ENCODE data around the gene FBH1. TPM values are rescaled to one million over a fixed set of nuclear protein-coding genes. Genes with fewer than 3 reads are reported as not detected.
"Not testable (repeated sequence)": the region's sequence is repeated elsewhere in the genome, so short reads cannot be mapped to it uniquely, and the experiment has no call there.

FBH1 gene
- total and polyA plus RNA-seq, 2 experiments from 2014 or later: 62.5 to 90.8 TPM

DNA sequence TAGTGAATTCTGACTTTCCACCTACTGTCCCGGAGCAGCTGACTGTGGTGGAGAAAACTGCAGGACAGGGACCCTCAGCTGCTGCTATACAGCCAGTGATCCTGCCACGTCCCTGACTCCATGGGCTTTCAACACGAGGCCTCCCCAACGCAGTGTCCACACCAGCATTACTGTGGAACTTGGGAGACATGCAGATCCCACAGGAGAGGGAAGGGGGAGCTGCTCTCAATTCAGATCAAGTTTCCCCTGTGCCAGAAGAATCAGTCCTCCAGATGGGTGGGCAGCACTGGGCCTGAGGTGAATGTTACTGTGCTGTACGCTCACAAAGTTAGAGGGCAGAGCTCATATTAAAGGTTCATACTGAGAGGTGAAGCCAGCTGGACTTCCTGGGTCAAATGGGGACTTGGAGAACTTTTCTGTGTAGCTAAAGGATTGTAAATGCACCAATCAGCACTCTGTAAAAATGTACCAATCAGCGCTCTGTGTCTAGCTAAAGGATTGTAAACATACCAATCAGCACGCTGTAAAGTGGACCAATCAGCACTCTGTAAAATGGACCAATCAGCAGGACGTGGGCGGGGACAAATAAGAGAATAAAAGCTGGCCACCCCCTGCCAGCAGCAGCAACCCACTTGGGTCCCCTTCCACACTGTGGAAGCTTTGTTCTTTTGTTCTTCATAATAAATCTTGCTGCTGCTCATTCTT is 26.9 kb upstream of the FBH1 start:
- TF ChIP-seq, protein P1, sequence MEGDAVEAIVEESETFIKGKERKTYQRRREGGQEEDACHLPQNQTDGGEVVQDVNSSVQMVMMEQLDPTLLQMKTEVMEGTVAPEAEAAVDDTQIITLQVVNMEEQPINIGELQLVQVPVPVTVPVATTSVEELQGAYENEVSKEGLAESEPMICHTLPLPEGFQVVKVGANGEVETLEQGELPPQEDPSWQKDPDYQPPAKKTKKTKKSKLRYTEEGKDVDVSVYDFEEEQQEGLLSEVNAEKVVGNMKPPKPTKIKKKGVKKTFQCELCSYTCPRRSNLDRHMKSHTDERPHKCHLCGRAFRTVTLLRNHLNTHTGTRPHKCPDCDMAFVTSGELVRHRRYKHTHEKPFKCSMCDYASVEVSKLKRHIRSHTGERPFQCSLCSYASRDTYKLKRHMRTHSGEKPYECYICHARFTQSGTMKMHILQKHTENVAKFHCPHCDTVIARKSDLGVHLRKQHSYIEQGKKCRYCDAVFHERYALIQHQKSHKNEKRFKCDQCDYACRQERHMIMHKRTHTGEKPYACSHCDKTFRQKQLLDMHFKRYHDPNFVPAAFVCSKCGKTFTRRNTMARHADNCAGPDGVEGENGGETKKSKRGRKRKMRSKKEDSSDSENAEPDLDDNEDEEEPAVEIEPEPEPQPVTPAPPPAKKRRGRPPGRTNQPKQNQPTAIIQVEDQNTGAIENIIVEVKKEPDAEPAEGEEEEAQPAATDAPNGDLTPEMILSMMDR (conservative IDR thresholded peaks at IDR 0.05; ENCODE audit: low read depth in 2 of 2): 0 out of 4 replicates have a peak, but pooled peaks of 1 of the 2 experiments have one; percentile 9
- not testable (repeated sequence) for DNase-seq (ENCODE audit: low spot score); H3F3A ChIP-seq (replicated peaks; ENCODE audit: low read depth); H3K27ac Mint-ChIP-seq; H3K4me3 ChIP-seq; H3K4me3 Mint-ChIP-seq; H3K27ac ChIP-seq (ENCODE audit: low read depth); H3K4me1 Mint-ChIP-seq; H3K9me2 ChIP-seq (ENCODE audit: insufficient read depth); H3K36me3 ChIP-seq (ENCODE audit: insufficient read depth); H4K20me1 ChIP-seq (replicated peaks; ENCODE audit: insufficient read depth); H3K9me3 Mint-ChIP-seq; H3K79me2 ChIP-seq (replicated peaks; ENCODE audit: insufficient read depth); ATAC-seq; H2AFZ ChIP-seq; H3K27me3 ChIP-seq (ENCODE audit: insufficient read depth); H3K4me2 ChIP-seq; H3K4me1 ChIP-seq (ENCODE audit: insufficient read depth); H3K27me3 Mint-ChIP-seq (ENCODE audit: insufficient read depth, low read depth, poor library complexity)
- peaks cover 33% of the 10 kb centered on the region for H3K36me3 Mint-ChIP-seq (ENCODE audit: low read depth)

DNA sequence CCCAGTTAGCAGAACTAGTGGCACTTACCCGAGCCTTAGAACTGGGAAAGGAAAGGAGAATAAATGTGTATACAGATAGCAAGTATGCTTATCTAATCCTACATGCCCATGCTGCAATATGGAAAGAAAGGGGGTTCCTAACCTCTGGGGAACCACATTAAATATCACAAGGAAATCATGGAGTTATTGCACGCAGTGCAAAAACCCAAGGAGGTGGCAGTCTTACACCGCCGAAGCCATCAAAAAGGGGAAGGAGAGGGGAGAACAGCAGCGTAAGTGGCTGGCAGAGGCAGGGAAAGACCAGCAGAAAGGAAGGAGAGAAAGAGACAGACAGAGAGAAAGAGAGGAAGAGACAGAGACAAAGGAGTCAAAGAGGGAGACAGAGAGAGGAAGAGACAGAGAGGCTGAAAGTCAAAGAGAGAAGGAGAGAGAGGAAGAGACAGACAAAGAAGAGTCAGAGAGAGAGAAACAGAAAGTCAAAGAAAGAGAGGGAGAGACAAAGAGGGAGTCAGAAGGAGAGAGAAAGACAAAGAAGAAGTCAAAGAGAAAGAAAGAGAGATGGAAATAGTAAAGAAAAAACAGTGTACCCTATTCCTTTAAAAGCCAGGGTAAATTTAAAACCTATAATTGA is 23.5 kb upstream of the FBH1 start:
- not testable (repeated sequence) for H3K27ac Mint-ChIP-seq; H3K27me3 Mint-ChIP-seq (ENCODE audit: insufficient read depth, low read depth, poor library complexity); H2AFZ ChIP-seq; H3K4me2 ChIP-seq; H4K20me1 ChIP-seq (replicated peaks; ENCODE audit: insufficient read depth); H3K36me3 ChIP-seq (ENCODE audit: insufficient read depth); H3F3A ChIP-seq (replicated peaks; ENCODE audit: low read depth); ATAC-seq; H3K27ac ChIP-seq (ENCODE audit: low read depth); DNase-seq (ENCODE audit: low spot score); H3K4me3 Mint-ChIP-seq; H3K9me2 ChIP-seq (ENCODE audit: insufficient read depth); H3K79me2 ChIP-seq (replicated peaks; ENCODE audit: insufficient read depth); H3K27me3 ChIP-seq (ENCODE audit: insufficient read depth); H3K4me1 ChIP-seq (ENCODE audit: insufficient read depth); H3K4me3 ChIP-seq
- Mint-ChIP-seq H3K36me3 (ENCODE audit: low read depth) (peaks cover 43% of the 10 kb centered on the region), H3K9me3 (peaks cover 21% of the 10 kb centered on the region), H3K4me1 (peaks cover 11% of the 10 kb centered on the region; the same call in 2 of the 3 replicates)

DNA sequence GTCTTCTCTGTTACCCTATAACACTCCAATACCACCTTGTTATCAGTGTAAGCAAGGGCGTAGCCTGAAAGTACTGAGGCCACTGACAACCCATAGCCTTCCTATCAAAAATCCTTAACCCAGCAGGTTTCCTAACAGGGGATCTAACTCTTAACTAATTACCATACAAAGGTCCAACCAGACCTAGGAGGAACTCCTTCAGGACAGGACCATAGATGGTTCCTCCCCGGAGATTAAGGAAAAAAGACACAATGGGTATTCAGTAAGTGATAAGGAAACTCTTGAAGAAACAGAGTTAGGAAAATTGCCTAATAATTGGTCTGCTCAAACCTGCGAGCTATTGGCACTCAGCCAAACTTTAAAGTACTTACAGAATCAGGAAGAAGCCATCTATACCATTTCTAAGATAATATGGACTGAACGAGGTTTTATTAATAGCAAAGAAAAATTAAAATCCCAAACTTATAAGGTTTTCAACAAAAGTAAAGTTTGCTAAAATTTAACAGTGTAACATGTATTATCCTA is 22.9 kb upstream of the FBH1 start:
- H3K4me3 ChIP-seq; H2AFZ ChIP-seq; H4K20me1 ChIP-seq (replicated peaks; ENCODE audit: insufficient read depth); H3K36me3 ChIP-seq (ENCODE audit: insufficient read depth); H3K4me1 ChIP-seq (ENCODE audit: insufficient read depth); H3K27ac Mint-ChIP-seq; H3F3A ChIP-seq (replicated peaks; ENCODE audit: low read depth); H3K27me3 ChIP-seq (ENCODE audit: insufficient read depth); H3K4me2 ChIP-seq; H3K27me3 Mint-ChIP-seq (ENCODE audit: insufficient read depth, low read depth, poor library complexity); H3K4me3 Mint-ChIP-seq; ATAC-seq; H3K79me2 ChIP-seq (replicated peaks; ENCODE audit: insufficient read depth); H3K27ac ChIP-seq (ENCODE audit: low read depth); H3K9me2 ChIP-seq (ENCODE audit: insufficient read depth); DNase-seq (ENCODE audit: low spot score): not testable (repeated sequence)
- H3K9me3 Mint-ChIP-seq: peaks cover 21% of the 10 kb centered on the region
- H3K36me3 Mint-ChIP-seq (ENCODE audit: low read depth): peaks cover 42% of the 10 kb centered on the region
- peaks cover 11% of the 10 kb centered on the region; the same call in 2 of the 3 replicates for H3K4me1 Mint-ChIP-seq

DNA sequence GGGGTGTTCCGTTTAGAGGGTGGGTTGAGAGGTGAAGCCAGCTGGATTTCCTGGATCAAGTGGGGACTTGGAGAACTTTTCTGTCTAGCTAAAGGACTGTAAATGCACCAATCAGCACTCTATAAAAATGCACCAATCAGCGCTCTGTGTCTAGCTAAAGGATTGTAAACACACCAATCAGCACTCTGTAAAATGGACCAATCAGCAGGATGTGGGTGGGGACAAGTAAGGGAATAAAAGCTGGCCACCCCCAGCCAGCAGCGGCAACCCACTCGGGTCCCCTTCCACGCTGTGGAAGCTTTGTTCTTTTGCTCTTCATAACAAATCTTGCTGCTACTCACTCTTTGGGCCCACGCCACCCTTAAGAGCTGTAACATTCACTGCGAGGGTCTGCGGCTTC is 21.7 kb upstream of the FBH1 start:
- H3F3A ChIP-seq (replicated peaks; ENCODE audit: low read depth); H3K36me3 ChIP-seq (ENCODE audit: insufficient read depth); H3K4me1 ChIP-seq (ENCODE audit: insufficient read depth); DNase-seq (ENCODE audit: low spot score); H3K27ac Mint-ChIP-seq; H4K20me1 ChIP-seq (replicated peaks; ENCODE audit: insufficient read depth); H3K9me2 ChIP-seq (ENCODE audit: insufficient read depth); H3K27me3 ChIP-seq (ENCODE audit: insufficient read depth); H3K79me2 ChIP-seq (replicated peaks; ENCODE audit: insufficient read depth); ATAC-seq; H3K4me3 ChIP-seq; H3K4me3 Mint-ChIP-seq; H3K4me2 ChIP-seq; H3K27me3 Mint-ChIP-seq (ENCODE audit: insufficient read depth, low read depth, poor library complexity); H2AFZ ChIP-seq; H3K27ac ChIP-seq (ENCODE audit: low read depth): not testable (repeated sequence)
- H3K36me3 Mint-ChIP-seq (ENCODE audit: low read depth): peaks cover 31% of the 10 kb centered on the region
- peaks cover 11% of the 10 kb centered on the region; the same call in 2 of the 3 replicates for H3K4me1 Mint-ChIP-seq
- H3K9me3 Mint-ChIP-seq: peaks cover 21% of the 10 kb centered on the region
